Liver (tissue), 3 donors: ENCODE measurements around the gene MXD4.

Source experiments
- EGR1 ChIP-seq, 2 donors: IDR thresholded peaks; 2 replicates each; pipeline ENCODE4 v1.6.1; 2016 to 2018; ENCODE audit warnings: antibody characterized with exemption in 2 of 2, low read depth in 2 of 2
- GABPA ChIP-seq, 2 donors: IDR thresholded peaks in 1 of 2; conservative IDR thresholded peaks in 1 of 2; 2 replicates each; pipeline ENCODE4 v1.6.1; 2016; ENCODE audit warnings: antibody characterized with exemption in 2 of 2, mild to moderate bottlenecking in 1 of 2, moderate library complexity in 1 of 2
- HNF4G ChIP-seq: IDR thresholded peaks from 2 replicates; pipeline ENCODE4 v1.6.1; 2016; ENCODE audit warnings: antibody characterized with exemption
- JUND ChIP-seq, 2 donors: IDR thresholded peaks; 2 replicates each; pipeline ENCODE4 v1.6.1; 2016; ENCODE audit warnings: antibody characterized with exemption in 2 of 2
- RAD21 ChIP-seq, 2 donors: IDR thresholded peaks; 2 replicates each; pipeline ENCODE4 v1.6.1; 2016; ENCODE audit warnings: antibody characterized with exemption in 2 of 2, mild to moderate bottlenecking in 2 of 2
- RXRA ChIP-seq, 2 donors: IDR thresholded peaks; 2 replicates each; pipeline ENCODE4 v1.6.1; 2017 to 2018; ENCODE audit warnings: antibody characterized with exemption in 2 of 2, mild to moderate bottlenecking in 1 of 2
- SP1 ChIP-seq: IDR thresholded peaks from 2 replicates; pipeline ENCODE4 v1.6.1; 2018; ENCODE audit warnings: antibody characterized with exemption, mild to moderate bottlenecking
- TAF1 ChIP-seq: conservative IDR thresholded peaks from 2 replicates; pipeline ENCODE4 v1.6.1; 2016; ENCODE audit warnings: antibody characterized with exemption, mild to moderate bottlenecking
- YY1 ChIP-seq: IDR thresholded peaks from 2 replicates; pipeline ENCODE4 v1.6.1; 2016; ENCODE audit warnings: antibody characterized with exemption, mild to moderate bottlenecking
- TF ChIP-seq, protein P1 (sequence below): fragments of 150-350 bp; IDR thresholded peaks from 2 replicates; pipeline ENCODE4 v1.5.1; 2017; ENCODE audit warnings: improper control_type of control experiment, low read depth, low read length; ENCODE audit not compliant: missing input control
- TF ChIP-seq, protein P2 (sequence below): IDR thresholded peaks from 2 replicates; pipeline ENCODE4 v1.6.1; 2016; ENCODE audit warnings: antibody characterized with exemption
- TF ChIP-seq, protein P3 (sequence below): IDR thresholded peaks from 2 replicates; pipeline ENCODE4 v1.6.1; 2016; ENCODE audit warnings: antibody characterized with exemption
- TF ChIP-seq, protein P4 (sequence below): IDR thresholded peaks from 2 replicates; pipeline ENCODE4 v1.6.1; 2016; ENCODE audit warnings: antibody characterized with exemption, mild to moderate bottlenecking
- TF ChIP-seq, protein P5 (sequence below): IDR thresholded peaks from 2 replicates; pipeline ENCODE4 v1.6.1; 2016; ENCODE audit warnings: antibody characterized with exemption
- donor health status: healthy.
- donor health status: healthy.

DNA sequence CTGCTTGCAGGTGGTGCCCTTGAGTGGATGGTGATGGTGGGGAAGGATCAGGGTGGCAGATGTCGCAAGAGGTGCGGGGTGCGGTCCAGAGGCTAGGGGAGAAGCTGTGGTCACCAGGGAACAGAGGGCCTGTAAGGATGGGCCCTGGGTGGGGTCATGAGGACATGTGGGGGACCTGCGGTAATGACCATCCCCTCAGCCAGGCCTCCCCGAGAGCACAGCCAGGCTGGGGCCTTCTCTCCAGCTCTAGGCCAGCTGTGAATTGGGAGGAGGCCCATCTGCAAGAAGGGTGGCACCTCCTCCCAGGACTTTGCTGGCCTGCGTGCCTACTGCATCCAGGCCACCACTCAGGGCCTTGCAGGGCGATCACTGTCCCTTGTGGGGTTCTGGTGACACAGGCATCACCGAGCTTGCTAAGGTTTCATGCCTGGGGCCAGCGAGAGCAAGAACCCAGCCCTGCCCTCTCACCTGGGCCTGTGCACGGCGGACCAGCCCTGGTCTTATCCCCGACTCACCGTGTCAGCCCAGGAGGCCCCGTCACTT is 34.1 kb upstream of the MXD4 start:
- TF ChIP-seq RAD21 (IDR thresholded peaks at IDR 0.05) (no peak), TAF1 (no peak), RXRA (IDR thresholded peaks at IDR 0.05) (no peak), JUND (IDR thresholded peaks at IDR 0.05) (no peak), HNF4G (no peak), SP1 (no peak), GABPA (IDR thresholded peaks at IDR 0.05 in 1 of 2, conservative IDR thresholded peaks at IDR 0.05 in 1 of 2) (no peak), EGR1 (IDR thresholded peaks at IDR 0.05; ENCODE audit: low read depth in 2 of 2) (no peak), YY1 (no peak)
- TF ChIP-seq, protein P1, sequence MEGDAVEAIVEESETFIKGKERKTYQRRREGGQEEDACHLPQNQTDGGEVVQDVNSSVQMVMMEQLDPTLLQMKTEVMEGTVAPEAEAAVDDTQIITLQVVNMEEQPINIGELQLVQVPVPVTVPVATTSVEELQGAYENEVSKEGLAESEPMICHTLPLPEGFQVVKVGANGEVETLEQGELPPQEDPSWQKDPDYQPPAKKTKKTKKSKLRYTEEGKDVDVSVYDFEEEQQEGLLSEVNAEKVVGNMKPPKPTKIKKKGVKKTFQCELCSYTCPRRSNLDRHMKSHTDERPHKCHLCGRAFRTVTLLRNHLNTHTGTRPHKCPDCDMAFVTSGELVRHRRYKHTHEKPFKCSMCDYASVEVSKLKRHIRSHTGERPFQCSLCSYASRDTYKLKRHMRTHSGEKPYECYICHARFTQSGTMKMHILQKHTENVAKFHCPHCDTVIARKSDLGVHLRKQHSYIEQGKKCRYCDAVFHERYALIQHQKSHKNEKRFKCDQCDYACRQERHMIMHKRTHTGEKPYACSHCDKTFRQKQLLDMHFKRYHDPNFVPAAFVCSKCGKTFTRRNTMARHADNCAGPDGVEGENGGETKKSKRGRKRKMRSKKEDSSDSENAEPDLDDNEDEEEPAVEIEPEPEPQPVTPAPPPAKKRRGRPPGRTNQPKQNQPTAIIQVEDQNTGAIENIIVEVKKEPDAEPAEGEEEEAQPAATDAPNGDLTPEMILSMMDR, result no peak
- TF ChIP-seq, protein P2, sequence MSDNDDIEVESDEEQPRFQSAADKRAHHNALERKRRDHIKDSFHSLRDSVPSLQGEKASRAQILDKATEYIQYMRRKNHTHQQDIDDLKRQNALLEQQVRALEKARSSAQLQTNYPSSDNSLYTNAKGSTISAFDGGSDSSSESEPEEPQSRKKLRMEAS, result no peak
- TF ChIP-seq, protein P3, sequence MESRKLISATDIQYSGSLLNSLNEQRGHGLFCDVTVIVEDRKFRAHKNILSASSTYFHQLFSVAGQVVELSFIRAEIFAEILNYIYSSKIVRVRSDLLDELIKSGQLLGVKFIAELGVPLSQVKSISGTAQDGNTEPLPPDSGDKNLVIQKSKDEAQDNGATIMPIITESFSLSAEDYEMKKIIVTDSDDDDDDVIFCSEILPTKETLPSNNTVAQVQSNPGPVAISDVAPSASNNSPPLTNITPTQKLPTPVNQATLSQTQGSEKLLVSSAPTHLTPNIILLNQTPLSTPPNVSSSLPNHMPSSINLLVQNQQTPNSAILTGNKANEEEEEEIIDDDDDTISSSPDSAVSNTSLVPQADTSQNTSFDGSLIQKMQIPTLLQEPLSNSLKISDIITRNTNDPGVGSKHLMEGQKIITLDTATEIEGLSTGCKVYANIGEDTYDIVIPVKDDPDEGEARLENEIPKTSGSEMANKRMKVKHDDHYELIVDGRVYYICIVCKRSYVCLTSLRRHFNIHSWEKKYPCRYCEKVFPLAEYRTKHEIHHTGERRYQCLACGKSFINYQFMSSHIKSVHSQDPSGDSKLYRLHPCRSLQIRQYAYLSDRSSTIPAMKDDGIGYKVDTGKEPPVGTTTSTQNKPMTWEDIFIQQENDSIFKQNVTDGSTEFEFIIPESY, result no peak
- TF ChIP-seq, protein P4, sequence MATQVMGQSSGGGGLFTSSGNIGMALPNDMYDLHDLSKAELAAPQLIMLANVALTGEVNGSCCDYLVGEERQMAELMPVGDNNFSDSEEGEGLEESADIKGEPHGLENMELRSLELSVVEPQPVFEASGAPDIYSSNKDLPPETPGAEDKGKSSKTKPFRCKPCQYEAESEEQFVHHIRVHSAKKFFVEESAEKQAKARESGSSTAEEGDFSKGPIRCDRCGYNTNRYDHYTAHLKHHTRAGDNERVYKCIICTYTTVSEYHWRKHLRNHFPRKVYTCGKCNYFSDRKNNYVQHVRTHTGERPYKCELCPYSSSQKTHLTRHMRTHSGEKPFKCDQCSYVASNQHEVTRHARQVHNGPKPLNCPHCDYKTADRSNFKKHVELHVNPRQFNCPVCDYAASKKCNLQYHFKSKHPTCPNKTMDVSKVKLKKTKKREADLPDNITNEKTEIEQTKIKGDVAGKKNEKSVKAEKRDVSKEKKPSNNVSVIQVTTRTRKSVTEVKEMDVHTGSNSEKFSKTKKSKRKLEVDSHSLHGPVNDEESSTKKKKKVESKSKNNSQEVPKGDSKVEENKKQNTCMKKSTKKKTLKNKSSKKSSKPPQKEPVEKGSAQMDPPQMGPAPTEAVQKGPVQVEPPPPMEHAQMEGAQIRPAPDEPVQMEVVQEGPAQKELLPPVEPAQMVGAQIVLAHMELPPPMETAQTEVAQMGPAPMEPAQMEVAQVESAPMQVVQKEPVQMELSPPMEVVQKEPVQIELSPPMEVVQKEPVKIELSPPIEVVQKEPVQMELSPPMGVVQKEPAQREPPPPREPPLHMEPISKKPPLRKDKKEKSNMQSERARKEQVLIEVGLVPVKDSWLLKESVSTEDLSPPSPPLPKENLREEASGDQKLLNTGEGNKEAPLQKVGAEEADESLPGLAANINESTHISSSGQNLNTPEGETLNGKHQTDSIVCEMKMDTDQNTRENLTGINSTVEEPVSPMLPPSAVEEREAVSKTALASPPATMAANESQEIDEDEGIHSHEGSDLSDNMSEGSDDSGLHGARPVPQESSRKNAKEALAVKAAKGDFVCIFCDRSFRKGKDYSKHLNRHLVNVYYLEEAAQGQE, result no peak
- TF ChIP-seq, protein P5, sequence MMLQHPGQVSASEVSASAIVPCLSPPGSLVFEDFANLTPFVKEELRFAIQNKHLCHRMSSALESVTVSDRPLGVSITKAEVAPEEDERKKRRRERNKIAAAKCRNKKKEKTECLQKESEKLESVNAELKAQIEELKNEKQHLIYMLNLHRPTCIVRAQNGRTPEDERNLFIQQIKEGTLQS, result no peak
